Left ventricle myocardium inferior (tissue), 1 donor: Measurements from ENCODE around the gene PRCC. TPM values are rescaled to one million over a fixed set of nuclear protein-coding genes. Genes with fewer than 3 reads are reported as not detected.

Experiments used
- DNase-seq: peaks from one replicate; pipeline ENCODE4 v3.0.0-alpha.2; 2020
- H3K27ac ChIP-seq: fragments of 200-600 bp; replicated peaks from 2 replicates; pipeline ENCODE4 v1.8.0; 2021
- H3K27me3 ChIP-seq: fragments of 200-600 bp; 2 replicates; pipeline ENCODE4 v1.8.0; 2021; ENCODE audit warnings: low read depth
- H3K36me3 ChIP-seq: fragments of 200-600 bp; 2 replicates; pipeline ENCODE4 v1.8.0; 2021
- H3K4me1 ChIP-seq: fragments of 200-600 bp; 2 replicates; pipeline ENCODE4 v1.8.0; 2021
- H3K4me3 ChIP-seq: fragments of 200-600 bp; 2 replicates; pipeline ENCODE4 v1.8.0; 2021; ENCODE audit warnings: mild to moderate bottlenecking, moderate library complexity
- H3K9me3 ChIP-seq: fragments of 200-600 bp; replicated peaks from 2 replicates; pipeline ENCODE4 v1.8.0; 2021
- intact Hi-C: fragments of 100-400 bp; cut with micrococcal nuclease; formaldehyde crosslinking; loops from one replicate; pipeline ENCODE4 v1.11.0; 2022
- total RNA-seq: library from RNA; stranded (reverse); fragmentation: NEBNext Ultra II Directional; extraction: Animal tissue kit (Norgen Biotek cat#: 25700); gene quantifications from one replicate; pipeline ENCODE4 v1.2.1, GENCODE V29; 2021
- TF ChIP-seq, protein P1 (sequence below): fragments of 200-600 bp; IDR thresholded peaks from 2 replicates; pipeline ENCODE4 v1.8.0; 2021; ENCODE audit warnings: antibody characterized with exemption, mild to moderate bottlenecking, borderline replicate concordance
- donor health status: DM: no; HTN: yes; CAD: no; lungs with severe emphysema.

PRCC gene
- total RNA-seq, 1 donor from 2014 or later = 36.3 TPM

GRCh38 chr1:156767879-156768604 lies 707 bp downstream of the PRCC start:
- peak overlapping the region; percentile 97 for H3K4me3 ChIP-seq
- peak overlapping the region; percentile 88 for H3K27ac ChIP-seq
- intact Hi-C loops = no loop called here
- no peaks in the 10 kb centered on the region for H3K9me3 ChIP-seq
- peaks cover 8% of the 10 kb centered on the region for H3K36me3 ChIP-seq
- DNase-seq = peak; percentile 40
- TF ChIP-seq, protein P1, sequence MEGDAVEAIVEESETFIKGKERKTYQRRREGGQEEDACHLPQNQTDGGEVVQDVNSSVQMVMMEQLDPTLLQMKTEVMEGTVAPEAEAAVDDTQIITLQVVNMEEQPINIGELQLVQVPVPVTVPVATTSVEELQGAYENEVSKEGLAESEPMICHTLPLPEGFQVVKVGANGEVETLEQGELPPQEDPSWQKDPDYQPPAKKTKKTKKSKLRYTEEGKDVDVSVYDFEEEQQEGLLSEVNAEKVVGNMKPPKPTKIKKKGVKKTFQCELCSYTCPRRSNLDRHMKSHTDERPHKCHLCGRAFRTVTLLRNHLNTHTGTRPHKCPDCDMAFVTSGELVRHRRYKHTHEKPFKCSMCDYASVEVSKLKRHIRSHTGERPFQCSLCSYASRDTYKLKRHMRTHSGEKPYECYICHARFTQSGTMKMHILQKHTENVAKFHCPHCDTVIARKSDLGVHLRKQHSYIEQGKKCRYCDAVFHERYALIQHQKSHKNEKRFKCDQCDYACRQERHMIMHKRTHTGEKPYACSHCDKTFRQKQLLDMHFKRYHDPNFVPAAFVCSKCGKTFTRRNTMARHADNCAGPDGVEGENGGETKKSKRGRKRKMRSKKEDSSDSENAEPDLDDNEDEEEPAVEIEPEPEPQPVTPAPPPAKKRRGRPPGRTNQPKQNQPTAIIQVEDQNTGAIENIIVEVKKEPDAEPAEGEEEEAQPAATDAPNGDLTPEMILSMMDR = no peak
- H3K4me1 ChIP-seq = peaks cover 67% of the 10 kb centered on the region
- no peaks in the 10 kb centered on the region for H3K27me3 ChIP-seq

DNA sequence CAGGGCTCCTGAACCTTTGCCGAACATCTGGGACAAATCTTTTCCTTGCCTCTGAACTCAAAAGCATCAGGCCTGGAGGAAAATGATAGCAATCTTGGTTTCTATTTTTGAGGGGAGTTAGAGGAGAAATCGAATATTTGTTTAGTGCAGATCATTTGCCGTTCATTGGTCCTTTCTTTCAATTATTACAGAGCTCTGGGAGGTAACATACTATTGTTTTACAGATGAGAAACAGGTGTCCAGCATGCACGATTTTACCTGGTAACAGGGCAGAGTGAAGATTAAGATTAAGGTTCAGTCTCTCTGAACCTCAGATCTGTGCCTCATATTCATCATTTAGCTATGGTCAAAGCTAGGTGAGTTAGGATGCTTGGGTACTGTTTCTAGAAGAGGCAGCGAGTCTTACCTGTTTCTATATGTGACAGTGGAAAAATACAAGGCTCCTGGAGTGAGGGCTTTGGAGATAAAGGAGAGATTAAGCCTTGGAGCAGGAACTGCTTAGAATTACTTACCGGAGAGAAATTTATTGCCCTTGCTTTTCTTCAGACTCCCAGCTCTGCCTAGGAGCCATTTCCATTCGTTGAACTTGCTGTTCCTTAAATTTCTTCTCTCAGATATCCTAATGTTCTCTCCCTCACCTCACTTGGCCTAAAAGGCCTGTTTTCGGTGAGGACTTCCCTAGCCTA lies 1.4 kb downstream of the PRCC start:
- Histone ChIP-seq H3K27me3 (no peaks in the 10 kb centered on the region), H3K4me3 (peak overlapping the region; percentile 97), H3K4me1 (peaks cover 74% of the 10 kb centered on the region), H3K27ac (peak overlapping the region; percentile 88), H3K36me3 (peaks cover 8% of the 10 kb centered on the region), H3K9me3 (no peaks in the 10 kb centered on the region)
- DNase-seq = no peak
- intact Hi-C loops = no loop called here
- TF ChIP-seq, protein P1 = no peak

GRCh38 chr1:156772222-156772621 lies 4.9 kb downstream of the PRCC start:
- Histone ChIP-seq H3K36me3 (peaks cover 8% of the 10 kb centered on the region), H3K4me1 (peaks cover 87% of the 10 kb centered on the region), H3K27ac (no peak overlapping the region), H3K27me3 (no peaks in the 10 kb centered on the region), H3K4me3 (no peak overlapping the region), H3K9me3 (no peaks in the 10 kb centered on the region)
- TF ChIP-seq, protein P1 = no peak
- intact Hi-C loops = no loop called here
- DNase-seq = no peak

- H3K36me3 ChIP-seq = peaks cover 8% of the 10 kb centered on the region
- peak; percentile 41 for DNase-seq
- intact Hi-C loops = no loop called here
- H3K27me3 ChIP-seq = no peaks in the 10 kb centered on the region
- TF ChIP-seq, protein P1 = no peak
- H3K9me3 ChIP-seq = no peaks in the 10 kb centered on the region
- peak overlapping the region; percentile 58 for H3K27ac ChIP-seq
- peak overlapping the region; percentile 7 for H3K4me3 ChIP-seq
- peaks cover 88% of the 10 kb centered on the region for H3K4me1 ChIP-seq
Measured at GRCh38 chr1:156772728-156773497, 5.6 kb downstream of the PRCC start.

GRCh38 chr1:156773607-156774006 lies 6.3 kb downstream of the PRCC start:
- intact Hi-C loops = no loop called here
- peak overlapping the region; percentile 7 for H3K4me3 ChIP-seq
- no peak for DNase-seq
- peak overlapping the region; percentile 58 for H3K27ac ChIP-seq
- no peaks in the 10 kb centered on the region for H3K9me3 ChIP-seq
- peaks cover 8% of the 10 kb centered on the region for H3K36me3 ChIP-seq
- TF ChIP-seq, protein P1 = no peak
- H3K4me1 ChIP-seq = peaks cover 88% of the 10 kb centered on the region
- no peaks in the 10 kb centered on the region for H3K27me3 ChIP-seq
